Uterus (tissue), 2 donors: Measurements from ENCODE around the gene THSD4.

ENCODE experiments used
- CTCF ChIP-seq, 4 experiments: fragments of 200-600 bp in 2 of 4; fragments of 450-650 bp in 2 of 4; sonication (generic) in 2 of 4; IDR thresholded peaks; one replicate each; pipeline ENCODE4 v1.5.1; 2016 to 2019; ENCODE audit warnings: antibody characterized with exemption in 4 of 4, mild to moderate bottlenecking in 2 of 4, moderate library complexity in 1 of 4
- POLR2A ChIP-seq, 2 donors: fragments of 450-650 bp; IDR thresholded peaks; one replicate each; pipeline ENCODE4 v1.6.1; 2016; ENCODE audit warnings: antibody characterized with exemption in 2 of 2, mild to moderate bottlenecking in 1 of 2, moderate library complexity in 1 of 2

DNA sequence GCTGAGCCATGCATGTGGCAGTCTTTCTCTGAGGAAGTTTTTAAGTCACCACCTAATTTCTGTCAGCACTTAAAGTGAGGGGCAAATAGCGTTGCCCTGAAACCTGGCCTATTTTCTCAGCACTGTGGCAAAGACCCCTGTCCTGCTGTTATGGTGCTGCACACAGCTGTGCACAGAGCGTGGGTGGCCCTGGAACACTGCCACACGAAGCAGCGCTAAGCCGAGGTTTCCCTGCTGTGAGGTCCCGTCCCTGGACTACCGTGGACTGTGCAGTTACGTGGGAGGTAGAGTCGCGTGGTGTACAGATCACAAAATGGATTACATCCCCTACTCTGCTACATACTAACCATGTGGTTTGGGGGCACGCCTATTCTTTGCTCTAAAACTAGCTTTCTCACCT is 593.5 kb downstream of the THSD4 start:
- TF ChIP-seq CTCF (IDR thresholded peaks at IDR 0.05) (no peak), POLR2A (IDR thresholded peaks at IDR 0.05) (no peak)
